Heart left ventricle (tissue), 13 donors: Measurements from ENCODE around the gene ARHGAP45.

ENCODE experiments used
- POLR2A ChIP-seq, 2 donors: fragments of 450-650 bp; IDR thresholded peaks; one replicate each; pipeline ENCODE4 v1.6.1; 2017; ENCODE audit warnings: antibody characterized with exemption in 2 of 2, mild to moderate bottlenecking in 2 of 2, moderate library complexity in 2 of 2
- TF ChIP-seq, protein P1 (sequence below), 12 donors: fragments of 200-600 bp; sonication (generic) in 4 of 12; IDR thresholded peaks; one replicate each; pipeline versions ENCODE4 v1.5.0 to v1.8.0; 2018 to 2022; ENCODE audit warnings: antibody characterized with exemption in 12 of 12, mild to moderate bottlenecking in 5 of 12
- donor health status: ischemic (EF 13 %, LVEDD 7.1; RV severe dilation, severe dysfunction).
- donor health status: DM: no; HTN: yes; CAD: no.
- donor health status: DM: no; HTN: no; CAD: no.
- donor health status: ischemic (EF 25% LVEDD 6.9; RV normal size, moderate dysfunction).
- donor health status: ischemic (EF 25% LVEDD 5.7; RV mildly dilated, moderate dysfunction).
- donor health status: ischemic (EF 35%, LVEDD 5.7; RV mildly dilated, moderate dysfunction).
- donor health status: nonischemic (EF 11% LVEDD 7.7; RV severe dilation, severe dysfunction).
- donor health status: DM: yes; HTN: yes; CAD: no.
- donor health status: PGD.
- donor health status: ischemic (EF 29% LVEDD 5.4; RV normal size, mild dysfunction).
- donor health status: nonischemic (EF 23%, LVEDD 6.1; RV moderate dilation, normal function).

DNA sequence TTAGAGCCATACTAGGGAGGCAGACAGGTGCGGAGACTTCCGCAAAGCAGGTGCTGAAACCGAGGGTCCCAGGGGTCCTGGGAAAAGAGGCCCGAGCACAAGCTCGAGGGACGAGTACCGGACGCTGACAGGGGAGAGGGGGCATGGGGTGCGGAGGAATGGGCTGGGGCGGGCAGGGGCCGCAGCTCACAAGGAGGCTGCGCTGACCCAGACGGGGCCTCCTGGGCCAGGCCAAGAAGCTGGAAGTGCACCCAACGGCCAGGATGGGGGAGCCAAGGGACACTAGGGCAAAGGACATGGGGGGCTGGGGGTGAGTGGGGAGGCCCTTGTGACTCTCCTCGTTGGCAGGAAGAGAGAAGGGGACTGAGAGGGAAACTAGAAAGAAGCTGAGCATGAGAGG, 26.4 kb downstream of the ARHGAP45 start:
- TF ChIP-seq, protein P1, sequence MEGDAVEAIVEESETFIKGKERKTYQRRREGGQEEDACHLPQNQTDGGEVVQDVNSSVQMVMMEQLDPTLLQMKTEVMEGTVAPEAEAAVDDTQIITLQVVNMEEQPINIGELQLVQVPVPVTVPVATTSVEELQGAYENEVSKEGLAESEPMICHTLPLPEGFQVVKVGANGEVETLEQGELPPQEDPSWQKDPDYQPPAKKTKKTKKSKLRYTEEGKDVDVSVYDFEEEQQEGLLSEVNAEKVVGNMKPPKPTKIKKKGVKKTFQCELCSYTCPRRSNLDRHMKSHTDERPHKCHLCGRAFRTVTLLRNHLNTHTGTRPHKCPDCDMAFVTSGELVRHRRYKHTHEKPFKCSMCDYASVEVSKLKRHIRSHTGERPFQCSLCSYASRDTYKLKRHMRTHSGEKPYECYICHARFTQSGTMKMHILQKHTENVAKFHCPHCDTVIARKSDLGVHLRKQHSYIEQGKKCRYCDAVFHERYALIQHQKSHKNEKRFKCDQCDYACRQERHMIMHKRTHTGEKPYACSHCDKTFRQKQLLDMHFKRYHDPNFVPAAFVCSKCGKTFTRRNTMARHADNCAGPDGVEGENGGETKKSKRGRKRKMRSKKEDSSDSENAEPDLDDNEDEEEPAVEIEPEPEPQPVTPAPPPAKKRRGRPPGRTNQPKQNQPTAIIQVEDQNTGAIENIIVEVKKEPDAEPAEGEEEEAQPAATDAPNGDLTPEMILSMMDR (IDR thresholded peaks at IDR 0.05) = no peak
- no peak for TF ChIP-seq POLR2A (IDR thresholded peaks at IDR 0.05)
